H1 (cell line): ENCODE results near the gene CHAT.

Experiments
- CTCF ChIP-seq, 3 experiments: IDR thresholded peaks; 1 replicate in 2 of 3; 2 replicates in 1 of 3; pipeline versions ENCODE4 v1.5.1 to v1.6.1; 2011; ENCODE audit warnings: low read length in 3 of 3, mild to moderate bottlenecking in 3 of 3, inconsistent platforms in 2 of 3, low read depth in 1 of 3, moderate library complexity in 1 of 3; ENCODE audit not compliant: insufficient read depth in 1 of 3; ENCODE audit errors: control extremely low read depth in 1 of 3
- JUN ChIP-seq: IDR thresholded peaks from 2 replicates; pipeline ENCODE4 v1.6.1; 2011; ENCODE audit warnings: low read depth, mild to moderate bottlenecking, improper control_type of control experiment, low read length
- POLR2A ChIP-seq, 2 experiments: IDR thresholded peaks; 1 replicate in 1 of 2; 2 replicates in 1 of 2; pipeline ENCODE4 v1.6.1; 2011; ENCODE audit warnings: low read depth in 2 of 2, low read length in 2 of 2, mild to moderate bottlenecking in 2 of 2; ENCODE audit errors: control extremely low read depth in 1 of 2
- RFX5 ChIP-seq: IDR thresholded peaks from 2 replicates; pipeline ENCODE4 v1.6.1; 2011; ENCODE audit warnings: low read depth, low read length, improper control_type of control experiment, borderline replicate concordance
- SP4 ChIP-seq: IDR thresholded peaks from 2 replicates; pipeline ENCODE4 v1.6.1; 2012; ENCODE audit warnings: low read length, inconsistent platforms
- TCF12 ChIP-seq: IDR thresholded peaks from 2 replicates; pipeline ENCODE4 v1.6.1; 2011; ENCODE audit warnings: low read depth, mild to moderate bottlenecking, low read length

GRCh38 chr10:49661140-49661856, 47.5 kb downstream of the CHAT start:
- TF ChIP-seq RFX5 (no peak), CTCF (IDR thresholded peaks at IDR 0.05; ENCODE audit: control extremely low read depth in 1 of 3, insufficient read depth in 1 of 3, low read depth in 1 of 3, low read length in 3 of 3) (no peak), JUN (no peak), SP4 (no peak), POLR2A (IDR thresholded peaks at IDR 0.05; ENCODE audit: control extremely low read depth in 1 of 2, low read depth in 2 of 2, low read length in 2 of 2) (no peak), TCF12 (no peak)
